ENCODE measurements around the gene DNAH1.

DNAH1 gene

GRCh38 chr3:52272831-52273230, 43.3 kb upstream of the DNAH1 start:
- TF ChIP-seq YY1 (IDR thresholded peaks at IDR 0.05; ENCODE audit: low read depth) (no peak), USF1 (IDR thresholded peaks at IDR 0.05) (no peak), CREB1 (IDR thresholded peaks at IDR 0.05; ENCODE audit: low read depth) (no peak), TEAD4 (IDR thresholded peaks at IDR 0.05) (no peak), NFIC (IDR thresholded peaks at IDR 0.05) (no peak), TCF12 (IDR thresholded peaks at IDR 0.05; ENCODE audit: low read depth) (no peak), RAD21 (IDR thresholded peaks at IDR 0.05; ENCODE audit: low read depth) (no peak), CEBPB (IDR thresholded peaks at IDR 0.05) (no peak)
- TF ChIP-seq, protein P1, sequence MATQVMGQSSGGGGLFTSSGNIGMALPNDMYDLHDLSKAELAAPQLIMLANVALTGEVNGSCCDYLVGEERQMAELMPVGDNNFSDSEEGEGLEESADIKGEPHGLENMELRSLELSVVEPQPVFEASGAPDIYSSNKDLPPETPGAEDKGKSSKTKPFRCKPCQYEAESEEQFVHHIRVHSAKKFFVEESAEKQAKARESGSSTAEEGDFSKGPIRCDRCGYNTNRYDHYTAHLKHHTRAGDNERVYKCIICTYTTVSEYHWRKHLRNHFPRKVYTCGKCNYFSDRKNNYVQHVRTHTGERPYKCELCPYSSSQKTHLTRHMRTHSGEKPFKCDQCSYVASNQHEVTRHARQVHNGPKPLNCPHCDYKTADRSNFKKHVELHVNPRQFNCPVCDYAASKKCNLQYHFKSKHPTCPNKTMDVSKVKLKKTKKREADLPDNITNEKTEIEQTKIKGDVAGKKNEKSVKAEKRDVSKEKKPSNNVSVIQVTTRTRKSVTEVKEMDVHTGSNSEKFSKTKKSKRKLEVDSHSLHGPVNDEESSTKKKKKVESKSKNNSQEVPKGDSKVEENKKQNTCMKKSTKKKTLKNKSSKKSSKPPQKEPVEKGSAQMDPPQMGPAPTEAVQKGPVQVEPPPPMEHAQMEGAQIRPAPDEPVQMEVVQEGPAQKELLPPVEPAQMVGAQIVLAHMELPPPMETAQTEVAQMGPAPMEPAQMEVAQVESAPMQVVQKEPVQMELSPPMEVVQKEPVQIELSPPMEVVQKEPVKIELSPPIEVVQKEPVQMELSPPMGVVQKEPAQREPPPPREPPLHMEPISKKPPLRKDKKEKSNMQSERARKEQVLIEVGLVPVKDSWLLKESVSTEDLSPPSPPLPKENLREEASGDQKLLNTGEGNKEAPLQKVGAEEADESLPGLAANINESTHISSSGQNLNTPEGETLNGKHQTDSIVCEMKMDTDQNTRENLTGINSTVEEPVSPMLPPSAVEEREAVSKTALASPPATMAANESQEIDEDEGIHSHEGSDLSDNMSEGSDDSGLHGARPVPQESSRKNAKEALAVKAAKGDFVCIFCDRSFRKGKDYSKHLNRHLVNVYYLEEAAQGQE (IDR thresholded peaks at IDR 0.05; ENCODE audit: low read depth): no peak

- TF ChIP-seq, protein P1 (IDR thresholded peaks at IDR 0.05; ENCODE audit: low read depth): no peak
- TF ChIP-seq ZBTB7A (IDR thresholded peaks at IDR 0.05; ENCODE audit: low read depth): 0 out of 2 replicates have a peak, but pooled peaks have one; percentile 20
- peak; percentile 62 for TF ChIP-seq NFIC (IDR thresholded peaks at IDR 0.05)
- TF ChIP-seq, protein P2, sequence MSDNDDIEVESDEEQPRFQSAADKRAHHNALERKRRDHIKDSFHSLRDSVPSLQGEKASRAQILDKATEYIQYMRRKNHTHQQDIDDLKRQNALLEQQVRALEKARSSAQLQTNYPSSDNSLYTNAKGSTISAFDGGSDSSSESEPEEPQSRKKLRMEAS (IDR thresholded peaks at IDR 0.05): peak; percentile 61
These were observed 38.8 kb upstream of the DNAH1 start for GRCh38 chr3:52277071-52277964.

- TF ChIP-seq ZBTB7A (IDR thresholded peaks at IDR 0.05; ENCODE audit: low read depth) (0 out of 2 replicates have a peak, but pooled peaks have one; percentile 20), EP300 (IDR thresholded peaks at IDR 0.05; ENCODE audit: borderline replicate concordance) (peak; percentile 7; the same call in 1 of the 2 replicates), TCF12 (IDR thresholded peaks at IDR 0.05; ENCODE audit: low read depth) (no peak), RAD21 (IDR thresholded peaks at IDR 0.05; ENCODE audit: low read depth) (no peak)
- TF ChIP-seq, protein P2 (IDR thresholded peaks at IDR 0.05): peak; percentile 38; the same call in 1 of the 2 replicates
These were observed 38.1 kb upstream of the DNAH1 start for GRCh38 chr3:52277972-52278509.

DNA sequence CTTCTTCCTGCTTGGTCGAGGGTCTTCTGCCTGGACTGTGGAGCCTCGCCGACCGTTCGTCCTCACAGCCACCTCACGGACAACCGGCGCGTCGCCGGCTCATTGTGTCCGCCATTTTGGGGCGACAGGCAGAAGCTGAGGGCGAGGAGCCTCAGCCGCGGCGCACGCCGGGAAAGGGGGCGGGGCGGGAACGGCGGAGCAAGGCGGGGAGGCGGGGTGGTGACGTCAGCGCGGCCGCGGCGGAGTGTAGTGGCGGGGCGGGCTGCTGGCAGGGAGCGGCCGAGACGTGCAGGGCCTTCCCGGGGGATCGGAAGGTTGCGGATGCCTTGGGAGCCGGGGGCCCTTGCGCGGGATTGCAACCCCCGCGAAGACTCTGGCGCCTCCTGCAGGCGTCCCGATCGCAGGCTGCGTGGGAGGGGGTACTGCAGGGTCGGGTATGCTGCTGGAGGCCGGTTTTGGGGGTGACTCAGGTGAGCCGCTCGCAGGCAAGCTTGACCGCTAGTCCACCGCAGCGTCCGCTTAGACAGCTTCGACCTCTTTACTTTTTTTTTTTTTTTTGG, 37.5 kb upstream of the DNAH1 start, which contains the start of gene WDR82:
WDR82 (minus strand) TSS at position 140 of the 560 bp plus-strand sequence. CDS start 288 bp downstream, outside the sequence.
- TF ChIP-seq, protein P1 (IDR thresholded peaks at IDR 0.05; ENCODE audit: low read depth): no peak
- TF ChIP-seq ZBTB7A (IDR thresholded peaks at IDR 0.05; ENCODE audit: low read depth) (no peak), FOXM1 (IDR thresholded peaks at IDR 0.05; ENCODE audit: borderline replicate concordance, low read depth) (no peak), RAD21 (IDR thresholded peaks at IDR 0.05; ENCODE audit: low read depth) (no peak), TAF1 (IDR thresholded peaks at IDR 0.05; ENCODE audit: low read depth) (peak; percentile 96), YY1 (IDR thresholded peaks at IDR 0.05; ENCODE audit: low read depth) (peak; percentile 96), USF1 (IDR thresholded peaks at IDR 0.05) (no peak), CREB1 (IDR thresholded peaks at IDR 0.05; ENCODE audit: low read depth) (0 out of 2 replicates have a peak, but pooled peaks have one; percentile 23), TEAD4 (IDR thresholded peaks at IDR 0.05) (0 out of 2 replicates have a peak, but pooled peaks have one; percentile 9), CEBPB (IDR thresholded peaks at IDR 0.05) (no peak), EGR1 (IDR thresholded peaks at IDR 0.05) (peak; percentile 40; the same call in 1 of the 2 replicates), NFIC (IDR thresholded peaks at IDR 0.05) (no peak), EP300 (IDR thresholded peaks at IDR 0.05; ENCODE audit: borderline replicate concordance) (no peak), TCF12 (IDR thresholded peaks at IDR 0.05; ENCODE audit: low read depth) (peak; percentile 25)
- TF ChIP-seq, protein P2 (IDR thresholded peaks at IDR 0.05): no peak; the same call in 1 of the 2 replicates

All from Ishikawa (cell line).